Measurements from ENCODE around the gene TRIO.

TRIO gene

GRCh38 chr5:14444161-14444560, 301.0 kb downstream of the TRIO start:
- no peak for DNase-seq

GRCh38 chr5:14445013-14445412, 301.9 kb downstream of the TRIO start:
- DNase-seq: no peak

GRCh38 chr5:14445576-14446290, 302.6 kb downstream of the TRIO start:
- DNase-seq: no peak

- DNase-seq: no peak
These were observed 305.1 kb downstream of the TRIO start for GRCh38 chr5:14447958-14448911.

- DNase-seq: no peak
These were observed 306.0 kb downstream of the TRIO start for GRCh38 chr5:14449052-14449661.

- peak in 1 of 5 donors; percentile 62 for DNase-seq
These were observed 306.9 kb downstream of the TRIO start for GRCh38 chr5:14450018-14450524.

- no peak for DNase-seq
These were observed 307.6 kb downstream of the TRIO start for GRCh38 chr5:14450742-14451141.

GRCh38 chr5:14451871-14452270, 308.7 kb downstream of the TRIO start:
- no peak for DNase-seq

GRCh38 chr5:14452685-14453454, 309.7 kb downstream of the TRIO start:
- no peak for DNase-seq

- no peak for DNase-seq
These were observed 310.3 kb downstream of the TRIO start for GRCh38 chr5:14453481-14453880.

- DNase-seq: no peak
These were observed 312.7 kb downstream of the TRIO start for GRCh38 chr5:14455814-14456321.

GRCh38 chr5:14457476-14457875, 314.3 kb downstream of the TRIO start:
- DNase-seq: no peak

- DNase-seq: no peak
These were observed 315.3 kb downstream of the TRIO start for GRCh38 chr5:14458414-14458813.

- DNase-seq: no peak
These were observed 317.8 kb downstream of the TRIO start for GRCh38 chr5:14460844-14461398.

GRCh38 chr5:14462681-14463080, 319.5 kb downstream of the TRIO start:
- DNase-seq: no peak

- DNase-seq: no peak
These were observed 320.5 kb downstream of the TRIO start for GRCh38 chr5:14463629-14464028.

- DNase-seq: no peak
These were observed 321.0 kb downstream of the TRIO start for GRCh38 chr5:14464096-14464495.

GRCh38 chr5:14464671-14465070, 321.5 kb downstream of the TRIO start:
- DNase-seq: no peak

- DNase-seq: no peak
These were observed 322.0 kb downstream of the TRIO start for GRCh38 chr5:14465116-14465515.

GRCh38 chr5:14465776-14466175, 322.6 kb downstream of the TRIO start:
- DNase-seq: no peak

GRCh38 chr5:14467251-14467650, 324.1 kb downstream of the TRIO start:
- DNase-seq: no peak

GRCh38 chr5:14467886-14468285, 324.7 kb downstream of the TRIO start:
- no peak for DNase-seq

All from T-helper 1 cell (primary cell).